A549 (cell line): ENCODE measurements around the gene MAP2K6. TPM values are rescaled to one million over a fixed set of nuclear protein-coding genes. Genes with fewer than 3 reads are reported as not detected.
A peak's percentile ranks its signal among the peaks of the same experiment; 100 is the strongest.

Experiments used
- ATAC-seq, 2 experiments: fragments of 200-7000 bp in 1 of 2; fragments of >200 bp in 1 of 2; cut with Nextera tagmentation in 1 of 2; cut with Tn5 transposase in 1 of 2; 3 replicates each; pipeline versions ENCODE4 v1.8.0 to v1.9.1; 2018 to 2020; ENCODE audit warnings: mild to moderate bottlenecking in 1 of 2, moderate library complexity in 1 of 2
- CTCF ChIA-PET: fragments of 300-600 bp; sonication (Branson Sonifier 250); formaldehyde crosslinking; extraction: SDS; loops from one replicate; lab custom pipeline; 2021; ENCODE audit warnings: antibody characterized with exemption, inconsistent platforms; lab: Yijun Ruan, JAX
- POLR2A ChIA-PET: fragments of 350-600 bp; formaldehyde crosslinking; extraction: SDS; loops from one replicate; lab custom pipeline; 2021; ENCODE audit warnings: antibody characterized with exemption, inconsistent platforms; lab: Yijun Ruan, JAX
- DNase-seq, 2 experiments: peaks; one replicate each; pipeline versions ENCODE4 v3.0.0 to v3.0.0-alpha.2; 2011 to 2016; ENCODE audit warnings: low read depth in 1 of 2, low spot score in 1 of 2
- FAIRE-seq: peaks from 2 replicates; lab custom pipeline; 2011; peaks lifted over from hg19 to GRCh38; lab: Jason Lieb, UNC
- H3K27ac ChIP-seq, 2 experiments: fragments of >200 bp; sonication (Bioruptor Twin); formaldehyde crosslinking; 3 replicates each; pipeline ENCODE4 v1.5.1; 2016 to 2017
- H3K4me1 ChIP-seq: fragments of >200 bp; sonication (Bioruptor Twin); formaldehyde crosslinking; 3 replicates; pipeline ENCODE4 v1.6.1; 2016
- H3K4me2 ChIP-seq: fragments of >200 bp; sonication (Bioruptor Twin); formaldehyde crosslinking; 3 replicates; pipeline ENCODE4 v1.6.1; 2016
- H3K4me3 ChIP-seq: fragments of >200 bp; sonication (Bioruptor Twin); formaldehyde crosslinking; 3 replicates; pipeline ENCODE4 v1.5.1; 2016
- H3K9me3 ChIP-seq: fragments of >200 bp; sonication (Bioruptor Twin); formaldehyde crosslinking; 3 replicates; pipeline ENCODE4 v1.6.1; 2016
- BCL3 ChIP-seq: fragments of >200 bp; sonication (Bioruptor Twin); formaldehyde crosslinking; IDR thresholded peaks from 3 replicates; pipeline ENCODE4 v1.6.1; 2016
- CTCF ChIP-seq: fragments of >200 bp; sonication (Bioruptor Twin); formaldehyde crosslinking; IDR thresholded peaks from 3 replicates; pipeline ENCODE4 v1.5.1; 2016
- FOXS1 ChIP-seq: fragments of 250-450 bp; sonication (Bioruptor Pico); IDR thresholded peaks from 2 replicates; pipeline ENCODE4 v1.5.0; 2020; ENCODE audit warnings: mild to moderate bottlenecking, moderate library complexity
- KDM1A ChIP-seq: fragments of 200-600 bp; sonication (generic); IDR thresholded peaks from 2 replicates; pipeline ENCODE4 v1.6.1; 2016; ENCODE audit warnings: low read depth, mild to moderate bottlenecking
- MAFK ChIP-seq: fragments of 450-650 bp; IDR thresholded peaks from 2 replicates; pipeline ENCODE4 v1.6.1; 2014; ENCODE audit not compliant: partially characterized antibody
- PHF8 ChIP-seq: fragments of 200-600 bp; sonication (generic); IDR thresholded peaks from 2 replicates; pipeline ENCODE4 v1.6.1; 2016; ENCODE audit warnings: low read depth, mild to moderate bottlenecking, antibody characterized with exemption, moderate library complexity, borderline replicate concordance
- POLR2AphosphoS2 ChIP-seq: conservative IDR thresholded peaks from 2 replicates; pipeline ENCODE4 v1.6.1; 2012; ENCODE audit warnings: low read length, improper control_type of control experiment, inconsistent platforms
- REST ChIP-seq: fragments of 200-600 bp; sonication (generic); IDR thresholded peaks from 2 replicates; pipeline ENCODE4 v1.6.1; 2016; ENCODE audit warnings: antibody characterized with exemption, mild to moderate bottlenecking, moderate library complexity
- SMC3 ChIP-seq: fragments of >200 bp; sonication (Bioruptor Twin); formaldehyde crosslinking; IDR thresholded peaks from 3 replicates; pipeline ENCODE4 v1.6.1; 2018; ENCODE audit warnings: inconsistent platforms
- WGBS: methylation state at CpG from one replicate; pipeline ENCODE4 v1.1.6; 2017; ENCODE audit errors: missing lambda C conversion rate; 5-methylcytosine and 5-hydroxymethylcytosine counted together
- polyA plus RNA-seq, 4 experiments: library from polyadenylated mRNA; depleted of rRNA in 3 of 4; stranded (reverse); fragments of >200 nt; fragmentation: RNase III in 1 of 4; extraction: RNeasy Plus Mini Kit Qiagen cat#74134 plus additional on column Dnase treatment in 1 of 4; gene quantifications; 2 replicates in 3 of 4; 3 replicates in 1 of 4; pipeline ENCODE4 v1.2.3, GENCODE V29; 2011 to 2017

MAP2K6 gene
- polyA plus RNA-seq, 2 of the 4 experiments (the other 2 are of a cell fraction): 20.2 to 20.7 TPM

GRCh38 chr17:69578385-69578936, 164.0 kb downstream of the MAP2K6 start (continued):
- TF ChIP-seq BCL3: no peak
- TF ChIP-seq KDM1A: no peak
- no peak for TF ChIP-seq FOXS1 (CRISPR knock-in tag)
- no peak for TF ChIP-seq MAFK
- TF ChIP-seq, all 56 proteins: peak for 0

GRCh38 chr17:69579961-69580677, 165.6 kb downstream of the MAP2K6 start:
- CTCF ChIA-PET: interaction anchor here (0.9 to 1.8 kb wide), 3 partner anchors 10 to 54 kb away, joined by 3 to 4 read pairs (median 4); no protein-coding TSS in a partner anchor
- peak; percentile 77 for FAIRE-seq

More at GRCh38 chr17:69579961-69580677, 165.6 kb downstream of the MAP2K6 start:
- Histone ChIP-seq H3K4me3 (no peak overlapping the region), H3K4me1 (peaks cover 17% of the 10 kb centered on the region), H3K9me3 (no peaks in the 10 kb centered on the region), H3K27ac (no peak overlapping the region), H3K4me2 (no peak overlapping the region)
- TF ChIP-seq POLR2AphosphoS2 (no peak), PHF8 (no peak), REST (no peak), CTCF (no peak), SMC3 (no peak)
- ATAC-seq: no peak
- DNase-seq: no peak
- 77% methylated on average over 5 of the region's 5 CpGs for WGBS
- POLR2A ChIA-PET: no interaction called here
